H9 (cell line): ENCODE measurements around the gene CACNA1H. TPM values are rescaled to one million over a fixed set of nuclear protein-coding genes. Genes with fewer than 3 reads are reported as not detected.

Source experiments
- DNase-seq: peaks from one replicate; pipeline ENCODE4 v3.0.0-alpha.2; 2017
- H2AFZ ChIP-seq: one replicate; pipeline ENCODE4 v1.6.1; 2013; ENCODE audit warnings: mild to moderate bottlenecking, low read length, control low read depth, moderate library complexity
- H2AK5ac ChIP-seq: 2 replicates; pipeline ENCODE4 v1.6.1; 2013; ENCODE audit warnings: low read length, control low read depth, mixed read lengths; ENCODE audit not compliant: insufficient read length
- H2BK120ac ChIP-seq: one replicate; pipeline ENCODE4 v1.6.1; 2013; ENCODE audit warnings: low read depth, mild to moderate bottlenecking, low read length, control low read depth, inconsistent platforms; ENCODE audit not compliant: poor library complexity, severe bottlenecking
- H2BK12ac ChIP-seq: 2 replicates; pipeline ENCODE4 v1.6.1; 2013; ENCODE audit warnings: low read length, control low read depth, mixed read lengths, low read depth; ENCODE audit not compliant: insufficient read length
- H2BK15ac ChIP-seq: 2 replicates; pipeline ENCODE4 v1.6.1; 2013; ENCODE audit warnings: low read depth, low read length, control low read depth
- H2BK20ac ChIP-seq: one replicate; pipeline ENCODE4 v1.6.1; 2013; ENCODE audit warnings: low read depth, mild to moderate bottlenecking, low read length, control low read depth, inconsistent platforms; ENCODE audit not compliant: poor library complexity, severe bottlenecking
- H2BK5ac ChIP-seq: 2 replicates; pipeline ENCODE4 v1.6.1; 2013; ENCODE audit warnings: low read length, control low read depth, mixed read lengths; ENCODE audit not compliant: insufficient read length
- H3K14ac ChIP-seq: 2 replicates; pipeline ENCODE4 v1.6.1; 2013; ENCODE audit warnings: low read length, control low read depth; ENCODE audit not compliant: insufficient read depth
- H3K18ac ChIP-seq: 2 replicates; pipeline ENCODE4 v1.6.1; 2013; ENCODE audit warnings: low read depth, mild to moderate bottlenecking, mixed read lengths, low read length, control low read depth; ENCODE audit not compliant: insufficient read length
- H3K23ac ChIP-seq: 2 replicates; pipeline ENCODE4 v1.6.1; 2013; ENCODE audit warnings: low read length, control low read depth, mixed read lengths, low read depth; ENCODE audit not compliant: insufficient read length
- H3K23me2 ChIP-seq: 2 replicates; pipeline ENCODE4 v1.6.1; 2013; ENCODE audit warnings: low read depth, mild to moderate bottlenecking, mixed read lengths, low read length, control low read depth; ENCODE audit not compliant: insufficient read length, poor library complexity, severe bottlenecking
- H3K27ac ChIP-seq: 2 replicates; pipeline ENCODE4 v1.5.1; 2013; ENCODE audit warnings: low read length, control low read depth, mixed read lengths, low read depth; ENCODE audit not compliant: insufficient read length
- H3K27me3 ChIP-seq: 2 replicates; pipeline ENCODE4 v1.6.1; 2013; ENCODE audit warnings: low read length, control low read depth, inconsistent platforms; ENCODE audit not compliant: insufficient read depth
- H3K4ac ChIP-seq: 2 replicates; pipeline ENCODE4 v1.6.1; 2013; ENCODE audit warnings: low read depth, mild to moderate bottlenecking, control low read depth, inconsistent platforms, low read length, moderate library complexity
- H3K4me1 ChIP-seq: 2 replicates; pipeline ENCODE4 v1.6.1; 2013; ENCODE audit warnings: low read length, control low read depth, inconsistent platforms; ENCODE audit not compliant: insufficient read depth
- H3K4me2 ChIP-seq: 2 replicates; pipeline ENCODE4 v1.6.1; 2013; ENCODE audit warnings: low read length, control low read depth, mixed read lengths; ENCODE audit not compliant: insufficient read length, insufficient read depth
- H3K56ac ChIP-seq: 2 replicates; pipeline ENCODE4 v1.6.1; 2013; ENCODE audit warnings: low read depth, mild to moderate bottlenecking, mixed read lengths, low read length, control low read depth; ENCODE audit not compliant: insufficient read length
- H3K79me1 ChIP-seq: 2 replicates; pipeline ENCODE4 v1.6.1; 2013; ENCODE audit warnings: low read depth, mild to moderate bottlenecking, moderate library complexity, low read length, control low read depth, inconsistent platforms; ENCODE audit not compliant: insufficient read depth, poor library complexity, severe bottlenecking
- H3K79me2 ChIP-seq: 2 replicates; pipeline ENCODE4 v1.6.1; 2013; ENCODE audit warnings: low read length, control low read depth, inconsistent platforms; ENCODE audit not compliant: insufficient read depth
- H3K9ac ChIP-seq: 2 replicates; pipeline ENCODE4 v1.6.1; 2013; ENCODE audit warnings: low read length, control low read depth, mixed read lengths; ENCODE audit not compliant: insufficient read length; ENCODE audit errors: extremely low read depth
- H3K9me3 ChIP-seq: one replicate; pipeline ENCODE4 v1.6.1; 2013; ENCODE audit warnings: low read depth, low read length, inconsistent platforms; ENCODE audit not compliant: control insufficient read depth
- H3T11ph ChIP-seq: one replicate; pipeline ENCODE4 v1.6.1; 2013; ENCODE audit warnings: mild to moderate bottlenecking, low read length, control low read depth, inconsistent platforms
- H4K20me1 ChIP-seq: one replicate; pipeline ENCODE4 v1.6.1; 2013; ENCODE audit not compliant: control insufficient read depth, insufficient read length, insufficient read depth
- H4K5ac ChIP-seq: 2 replicates; pipeline ENCODE4 v1.6.1; 2013; ENCODE audit warnings: low read depth, mild to moderate bottlenecking, mixed read lengths, low read length, control low read depth; ENCODE audit not compliant: insufficient read length
- H4K8ac ChIP-seq: replicated peaks from 2 replicates; pipeline ENCODE4 v1.6.1; 2013; ENCODE audit warnings: low read length, control low read depth, mixed read lengths, low read depth; ENCODE audit not compliant: insufficient read length
- H4K91ac ChIP-seq: 2 replicates; pipeline ENCODE4 v1.6.1; 2013; ENCODE audit warnings: low read depth, mild to moderate bottlenecking, moderate library complexity, mixed read lengths, low read length, control low read depth; ENCODE audit not compliant: insufficient read length
- H3K27ac Mint-ChIP-seq, 3 experiments: 2 replicates in 2 of 3; 3 replicates in 1 of 3; pipeline ENCODE4 v1.8.0; 2020 to 2021; ENCODE audit warnings: mixed read lengths in 3 of 3, mild to moderate bottlenecking in 1 of 3, moderate library complexity in 1 of 3
- H3K27me3 Mint-ChIP-seq: 2 replicates; pipeline ENCODE4 v1.8.0; 2021; ENCODE audit warnings: low read depth, mild to moderate bottlenecking, moderate library complexity, mixed read lengths
- H3K36me3 Mint-ChIP-seq, 3 experiments: 2 replicates in 2 of 3; 3 replicates in 1 of 3; pipeline ENCODE4 v1.8.0; 2020 to 2021; ENCODE audit warnings: low read depth in 3 of 3, mixed read lengths in 3 of 3; ENCODE audit not compliant: insufficient read depth in 1 of 3
- H3K4me1 Mint-ChIP-seq, 2 experiments: 2 replicates each; pipeline ENCODE4 v1.8.0; 2020; ENCODE audit warnings: mixed read lengths in 2 of 2
- H3K4me3 Mint-ChIP-seq, 2 experiments: 2 replicates in 1 of 2; 3 replicates in 1 of 2; pipeline ENCODE4 v1.8.0; 2020 to 2021; ENCODE audit warnings: mild to moderate bottlenecking in 2 of 2, mixed read lengths in 2 of 2, moderate library complexity in 1 of 2
- H3K9me3 Mint-ChIP-seq, 2 experiments: 2 replicates in 1 of 2; 3 replicates in 1 of 2; pipeline ENCODE4 v1.8.0; 2020; ENCODE audit warnings: mild to moderate bottlenecking in 2 of 2, mixed read lengths in 2 of 2, moderate library complexity in 1 of 2
- CTCF ChIP-seq: fragments of 200-600 bp; sonication (generic); conservative IDR thresholded peaks from 3 replicates; pipeline ENCODE4 v1.8.0; 2021; ENCODE audit warnings: antibody characterized with exemption, mild to moderate bottlenecking
- WGBS: extraction: QIAGEN DNeasy Blood & Tissue Kit; methylation state at CpG from one replicate; pipeline ENCODE4 v1.1.7; 2013; ENCODE audit warnings: missing lambda C conversion rate, low lambda C conversion rate, mixed read lengths; ENCODE audit not compliant: insufficient read length; ENCODE audit errors: extremely low coverage; 5-methylcytosine and 5-hydroxymethylcytosine counted together
- total RNA-seq: library from RNA; stranded (reverse); gene quantifications from 2 replicates; pipeline ENCODE4 v1.2.1, GENCODE V29; 2021

CACNA1H gene
- total RNA-seq, 1 experiment from 2014 or later = 43.3 TPM

- H3K27me3 Mint-ChIP-seq = peaks cover 46% of the 10 kb centered on the region
- H3K79me1 ChIP-seq = no peaks in the 10 kb centered on the region
- H3K56ac ChIP-seq = no peak overlapping the region
- WGBS = no CpG with 5 or more reads among the region's 15 CpGs
- no peak overlapping the region for H3K14ac ChIP-seq
- no peaks in the 10 kb centered on the region for H3K9me3 ChIP-seq
- H4K8ac ChIP-seq = no peak overlapping the region
- no peaks in the 10 kb centered on the region for H3K9me3 Mint-ChIP-seq
- H3K4me2 ChIP-seq = no peak overlapping the region
- H3K27me3 ChIP-seq = no peaks in the 10 kb centered on the region
- H2BK12ac ChIP-seq = no peak overlapping the region
- no peak for DNase-seq
- no peak overlapping the region for H3K27ac ChIP-seq
- H3K18ac ChIP-seq = no peak overlapping the region
- no peaks in the 10 kb centered on the region for H3K79me2 ChIP-seq
- H3K4me3 Mint-ChIP-seq = no peak overlapping the region
- H3K36me3 Mint-ChIP-seq = no peaks in the 10 kb centered on the region
- no peak overlapping the region for H2BK20ac ChIP-seq
- H2BK120ac ChIP-seq = no peak overlapping the region
- H2AFZ ChIP-seq = no peak overlapping the region
- no peak overlapping the region for H3K4ac ChIP-seq
- no peak for TF ChIP-seq CTCF
- no peak overlapping the region for H4K5ac ChIP-seq
- H4K20me1 ChIP-seq = no peaks in the 10 kb centered on the region
- no peak overlapping the region for H4K91ac ChIP-seq
- no peak overlapping the region for H3K9ac ChIP-seq
- H2BK15ac ChIP-seq = no peak overlapping the region
- H3T11ph ChIP-seq = no peak overlapping the region
- H2AK5ac ChIP-seq = no peak overlapping the region
- H3K27ac Mint-ChIP-seq = no peak overlapping the region
- H3K23me2 ChIP-seq = peaks cover 2% of the 10 kb centered on the region
- no peaks in the 10 kb centered on the region for H3K4me1 Mint-ChIP-seq
- H2BK5ac ChIP-seq = no peak overlapping the region
- H3K4me1 ChIP-seq = no peaks in the 10 kb centered on the region
- H3K23ac ChIP-seq = no peak overlapping the region
Measured at GRCh38 chr16:1113889-1114526, 38.9 kb upstream of the CACNA1H start.
